ENCODE measurements around the gene LRTM2. TPM values are rescaled to one million over a fixed set of nuclear protein-coding genes. Genes with fewer than 3 reads are reported as not detected.

Gene LRTM2
- total and polyA plus RNA-seq, 2 donors (not counting 1 experiment from before 2014, with no cell fraction given), result not detected

DNA sequence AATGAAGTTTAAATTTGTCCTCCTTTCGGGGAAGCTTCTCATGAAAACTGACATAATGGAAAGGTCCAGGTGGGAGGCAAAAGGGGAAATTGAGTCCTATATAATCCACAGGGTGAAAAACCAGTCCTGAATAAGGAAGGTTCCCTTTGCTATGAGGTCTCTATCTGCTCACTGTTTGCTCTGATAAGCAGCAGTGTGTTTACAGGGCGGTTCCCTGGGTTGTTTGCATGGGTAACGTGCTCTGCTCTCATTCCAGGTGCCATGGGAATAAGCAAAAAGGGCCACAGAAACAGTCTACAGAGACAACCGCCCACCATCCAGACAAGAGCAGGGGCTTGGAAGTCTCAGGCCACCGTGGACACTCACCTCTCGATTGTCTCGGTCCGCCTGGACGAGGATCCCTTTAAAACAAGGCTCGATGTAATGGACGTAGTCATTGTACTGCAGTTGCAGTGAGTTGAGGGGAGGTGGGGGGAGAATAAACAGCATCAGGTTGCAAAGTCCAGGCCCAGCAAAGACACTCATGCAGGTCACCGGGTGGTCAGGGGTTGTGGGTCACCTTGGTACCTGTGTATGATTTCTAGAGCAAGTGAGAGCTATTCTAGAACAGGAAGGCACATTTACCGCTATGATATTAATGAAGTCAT lies 65.4 kb downstream of the LRTM2 start:
- H3K4me2 ChIP-seq (ENCODE audit: extremely low read depth, insufficient read depth, low read length), result no peak overlapping the region
- peaks cover 15% of the 10 kb centered on the region for H3K27me3 ChIP-seq (ENCODE audit: control insufficient read depth, insufficient read depth, low read length)
- DNase-seq (ENCODE audit: low read depth in 2 of 2), result no peak
- no peaks in the 10 kb centered on the region for H4K20me1 ChIP-seq (ENCODE audit: control insufficient read depth, extremely low read depth, insufficient read depth, low read length)
- H3K9ac ChIP-seq (ENCODE audit: insufficient read depth, low read length), result no peak overlapping the region
- no peaks in the 10 kb centered on the region for H3K9me3 ChIP-seq (ENCODE audit: control insufficient read depth, insufficient read depth, low read depth, low read length)
- no peak overlapping the region for H3K27ac ChIP-seq (ENCODE audit: insufficient read depth, low read length)
- no peaks in the 10 kb centered on the region for H3K79me2 ChIP-seq (ENCODE audit: control insufficient read depth, insufficient read depth, low read length)
- H2AFZ ChIP-seq (ENCODE audit: low read length), result no peak overlapping the region
- no peaks in the 10 kb centered on the region for H3K4me1 ChIP-seq (ENCODE audit: control insufficient read depth, extremely low read depth, insufficient read depth, low read length)
- no peak overlapping the region for H3K4me3 ChIP-seq (replicated peaks in 1 of 4; ENCODE audit: control extremely low read depth in 1 of 4, insufficient read depth in 1 of 4, low read depth in 3 of 4, low read length in 4 of 4)
- TF ChIP-seq EZH2 (IDR thresholded peaks at IDR 0.05; ENCODE audit: low read length, missing control alignments), result no peak
- TF ChIP-seq, protein P1, sequence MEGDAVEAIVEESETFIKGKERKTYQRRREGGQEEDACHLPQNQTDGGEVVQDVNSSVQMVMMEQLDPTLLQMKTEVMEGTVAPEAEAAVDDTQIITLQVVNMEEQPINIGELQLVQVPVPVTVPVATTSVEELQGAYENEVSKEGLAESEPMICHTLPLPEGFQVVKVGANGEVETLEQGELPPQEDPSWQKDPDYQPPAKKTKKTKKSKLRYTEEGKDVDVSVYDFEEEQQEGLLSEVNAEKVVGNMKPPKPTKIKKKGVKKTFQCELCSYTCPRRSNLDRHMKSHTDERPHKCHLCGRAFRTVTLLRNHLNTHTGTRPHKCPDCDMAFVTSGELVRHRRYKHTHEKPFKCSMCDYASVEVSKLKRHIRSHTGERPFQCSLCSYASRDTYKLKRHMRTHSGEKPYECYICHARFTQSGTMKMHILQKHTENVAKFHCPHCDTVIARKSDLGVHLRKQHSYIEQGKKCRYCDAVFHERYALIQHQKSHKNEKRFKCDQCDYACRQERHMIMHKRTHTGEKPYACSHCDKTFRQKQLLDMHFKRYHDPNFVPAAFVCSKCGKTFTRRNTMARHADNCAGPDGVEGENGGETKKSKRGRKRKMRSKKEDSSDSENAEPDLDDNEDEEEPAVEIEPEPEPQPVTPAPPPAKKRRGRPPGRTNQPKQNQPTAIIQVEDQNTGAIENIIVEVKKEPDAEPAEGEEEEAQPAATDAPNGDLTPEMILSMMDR (conservative IDR thresholded peaks at IDR 0.05 in 1 of 2, IDR thresholded peaks at IDR 0.05 in 1 of 2; ENCODE audit: low read depth in 1 of 2, low read length in 2 of 2), result no peak
- H3K36me3 ChIP-seq (ENCODE audit: control insufficient read depth, insufficient read depth, low read length), result no peaks in the 10 kb centered on the region

Other genes with a start within 250 kb of the LRTM2 start
- 6.4 TPM in 2 replicates for gene FBXL14, start 226.0 kb upstream of the LRTM2 start, total RNA-seq
- gene FBXL14, start 226.0 kb upstream of the LRTM2 start, polyA plus RNA-seq, result 2.6 and 3.7 TPM in 2 replicates
- gene WNT5B, start 191.3 kb upstream of the LRTM2 start, total RNA-seq, result 40.3 and 105 TPM in 2 replicates
- 46.9 and 86.1 TPM in 2 replicates for gene WNT5B, start 191.3 kb upstream of the LRTM2 start, polyA plus RNA-seq
- 29.8 and 46.1 TPM in 2 replicates for gene ADIPOR2, start 129.5 kb upstream of the LRTM2 start, total RNA-seq
- gene ADIPOR2, start 129.5 kb upstream of the LRTM2 start, polyA plus RNA-seq, result 33.5 and 43.1 TPM in 2 replicates
- 0.26 and 0.99 TPM in 2 replicates for gene CACNA2D4, start 98.1 kb downstream of the LRTM2 start, total RNA-seq
- gene CACNA2D4, start 98.1 kb downstream of the LRTM2 start, polyA plus RNA-seq, result 0.47 and 0.68 TPM in 2 replicates
- gene DCP1B, start 183.9 kb downstream of the LRTM2 start, total RNA-seq, result 10.4 and 11.3 TPM in 2 replicates
- gene DCP1B, start 183.9 kb downstream of the LRTM2 start, polyA plus RNA-seq, result 19.4 and 24.0 TPM in 2 replicates
- 7.4 and 11.4 TPM in 2 replicates for gene CACNA1C, start 232.4 kb downstream of the LRTM2 start, total RNA-seq
- 5.4 and 7.6 TPM in 2 replicates for gene CACNA1C, start 232.4 kb downstream of the LRTM2 start, polyA plus RNA-seq

All from fibroblast of lung (primary cell).